Psoas muscle (tissue), 8 donors: ENCODE results near the gene IFT27. TPM values are rescaled to one million over a fixed set of nuclear protein-coding genes. Genes with fewer than 3 reads are reported as not detected.

Experiments
- ATAC-seq, 4 donors: fragments of 200-7000 bp; cut with Tn5 transposase; one replicate each; pipeline ENCODE4 v1.9.1; 2020; ENCODE audit warnings: moderate library complexity in 3 of 4, mild to moderate bottlenecking in 2 of 4
- DNase-seq, 2 donors: peaks; one replicate each; pipeline ENCODE4 v3.0.0-alpha.2; 2020
- H3K27ac ChIP-seq: fragments of 200-600 bp; one replicate; pipeline ENCODE4 v1.8.0; 2022
- H3K27me3 ChIP-seq, 3 donors: fragments of 200-600 bp in 1 of 3; one replicate each; pipeline versions ENCODE4 v1.6.1 to v1.8.0; 2013 to 2022; ENCODE audit warnings: low read length in 2 of 3, mild to moderate bottlenecking in 2 of 3, moderate library complexity in 1 of 3; ENCODE audit not compliant: insufficient read depth in 3 of 3
- H3K36me3 ChIP-seq, 2 donors: fragments of 200-600 bp in 1 of 2; one replicate each; pipeline versions ENCODE4 v1.6.1 to v1.8.0; 2013 to 2022; ENCODE audit warnings: low read depth in 1 of 2, mild to moderate bottlenecking in 1 of 2, moderate library complexity in 1 of 2; ENCODE audit not compliant: insufficient read depth in 1 of 2
- H3K4me1 ChIP-seq: fragments of 200-600 bp; one replicate; pipeline ENCODE4 v1.8.0; 2022
- H3K4me3 ChIP-seq: fragments of 200-600 bp; one replicate; pipeline ENCODE4 v1.8.0; 2022; ENCODE audit warnings: mild to moderate bottlenecking
- H3K9me3 ChIP-seq: fragments of 200-600 bp; one replicate; pipeline ENCODE4 v1.8.0; 2022
- CTCF ChIP-seq: fragments of 200-600 bp; IDR thresholded peaks from one replicate; pipeline ENCODE4 v1.8.0; 2022; ENCODE audit warnings: antibody characterized with exemption
- WGBS, 3 donors: extraction: QIAGEN DNeasy Blood & Tissue Kit; methylation state at CpG; one replicate each; pipeline versions ENCODE4 v1.1.6 to v1.1.7; 2013; 5-methylcytosine and 5-hydroxymethylcytosine counted together
- intact Hi-C, 2 donors: fragments of 100-400 bp; cut with DNase I; formaldehyde crosslinking; loops; one replicate each; pipeline versions ENCODE4 v1.11.0 to v1.14.2; 2022
- long read RNA-seq, 2 donors: library from polyadenylated mRNA; unstranded; transcript quantifications; one replicate each; pipeline ENCODE4 v2.0.0, GENCODE V29; 2021
- polyA plus RNA-seq, 3 donors: library from polyadenylated mRNA; stranded (reverse); fragments of 200-250 nt; gene quantifications; one replicate each; pipeline ENCODE4 v1.2.3, GENCODE V29; 2013
- total RNA-seq, 4 donors: library from RNA; stranded (reverse); fragmentation: NEBNext Ultra II Directional in 2 of 4; extraction: Animal tissue kit (Norgen Biotek cat#: 25700) in 2 of 4; gene quantifications; one replicate each; pipeline versions ENCODE4 v1.2.1 to v1.2.4, GENCODE V29; 2021 to 2023
- donor health status: healthy with polysubstance abuse.
- donor health status: DM: no; HTN: no; CAD: no; lungs with moderate emphysema.
- donor health status: Bipolar disorder and iron deficiency.
- donor health status: healthy.
- donor health status: DM: yes; HTN: yes; CAD: no.
- donor health status: DM: no; HTN: no; CAD: no.
- donor health status: DM: no; HTN: no; CAD: no.
- donor health status: DM: yes; HTN: yes; CAD: no.

IFT27 gene
- total RNA-seq (10 to 100 TPM in 2 of 4 donors, 1 to 10 TPM in 2; 6.0 to 16.7 (median 8.5) TPM), polyA plus RNA-seq (10 to 100 TPM in 1 of 3 donors, 1 to 10 TPM in 2; 5.6 to 12.2 (median 7.4) TPM)
- long read RNA-seq, donor 1, transcript IFT27-205 (7 exons, 1,095 nt) = major isoform, 14 of 18 reads
- long read RNA-seq, donor 1, partial matches to known transcripts = 3 of 18 reads
- long read RNA-seq, donor 1, other reads (novel, unspliced or antisense) = 0 of 18 reads
- long read RNA-seq, donor 2, transcript IFT27-205 (7 exons, 1,095 nt) = major isoform, 8 of 11 reads
- long read RNA-seq, donor 2, partial matches to known transcripts = 0 of 11 reads
- long read RNA-seq, donor 2, other reads (novel, unspliced or antisense) = 3 of 11 reads

- no peaks in the 10 kb centered on the region for H3K27me3 ChIP-seq
- no peaks in the 10 kb centered on the region for H3K36me3 ChIP-seq
- TF ChIP-seq CTCF = no peak
- H3K27ac ChIP-seq = peak within 1 kb of the TSS; percentile 80
- peaks cover 13% of the 10 kb centered on the region for H3K4me1 ChIP-seq
- 0% methylated on average over 39 to 43 of the region's 43 CpGs for WGBS, 3 donors
- intact Hi-C loops = loop anchor here in 1 of 2 donors (5.0 kb wide), 1 partner anchor 426 kb away; no protein-coding TSS in a partner anchor
- DNase-seq = peak; percentile 97 to 98
- ATAC-seq = peak; percentile 97 to 98 (median 98)
- no peaks in the 10 kb centered on the region for H3K9me3 ChIP-seq
- peak within 1 kb of the TSS; percentile 87 for H3K4me3 ChIP-seq
Observed at GRCh38 chr22:36775964-36776669, at the start of gene IFT27. Gene IFT27, minus strand, starts transcription at chr22:36776119. Its CDS starts 412 bp downstream, at chr22:36775707.

GRCh38 chr22:36824655-36825054 is 48.7 kb upstream of the IFT27 start:
- 94 to 100% (median 95%) methylated on average over 2 of the region's 2 CpGs for WGBS, 3 donors
- H3K9me3 ChIP-seq = no peaks in the 10 kb centered on the region
- H3K4me3 ChIP-seq = no peak overlapping the region
- intact Hi-C loops = no loop called here
- TF ChIP-seq CTCF = no peak
- ATAC-seq (no peak), DNase-seq (no peak)
- no peaks in the 10 kb centered on the region for H3K36me3 ChIP-seq
- no peaks in the 10 kb centered on the region for H3K4me1 ChIP-seq
- no peak overlapping the region for H3K27ac ChIP-seq
- peaks cover 0 to 12% (median 0%) of the 10 kb centered on the region in 3 donors for H3K27me3 ChIP-seq

GRCh38 chr22:36823186-36823839 is 47.4 kb upstream of the IFT27 start:
- ATAC-seq (peak in 3 of 4 donors; percentile 28 to 86 (median 41)), DNase-seq (no peak)
- Histone ChIP-seq H3K27ac (no peak overlapping the region), H3K9me3 (no peaks in the 10 kb centered on the region), H3K36me3 (no peaks in the 10 kb centered on the region), H3K4me3 (no peak overlapping the region), H3K27me3 (peaks cover 0 to 25% (median 0%) of the 10 kb centered on the region in 3 donors), H3K4me1 (no peaks in the 10 kb centered on the region)
- intact Hi-C loops = no loop called here
- no peak for TF ChIP-seq CTCF
- 22 to 25% (median 22%) methylated on average over 14 to 17 of the region's 17 CpGs for WGBS, 3 donors

GRCh38 chr22:36822581-36822980 is 46.7 kb upstream of the IFT27 start:
- no peak overlapping the region for H3K27ac ChIP-seq
- no peak overlapping the region for H3K4me3 ChIP-seq
- H3K36me3 ChIP-seq = no peaks in the 10 kb centered on the region
- WGBS, 3 donors = 59 to 61% (median 59%) methylated on average over 6 of the region's 6 CpGs
- TF ChIP-seq CTCF = no peak
- no peaks in the 10 kb centered on the region for H3K4me1 ChIP-seq
- no peak for ATAC-seq
- no peaks in the 10 kb centered on the region for H3K9me3 ChIP-seq
- H3K27me3 ChIP-seq = peaks cover 0 to 33% (median 6%) of the 10 kb centered on the region in 3 donors
- no peak for DNase-seq
- intact Hi-C loops = no loop called here
